IPS DF 4.7 (cell line): Measurements from ENCODE around the gene STX12.
"Not testable (repeated sequence)": the region's sequence is repeated elsewhere in the genome, so short reads cannot be mapped to it uniquely, and the experiment has no call there.

Experiments
- DNase-seq: peaks from one replicate; pipeline ENCODE4 v3.0.0-alpha.2; 2013; ENCODE audit warnings: low spot score; ENCODE audit errors: extremely low read depth

Gene STX12

DNA sequence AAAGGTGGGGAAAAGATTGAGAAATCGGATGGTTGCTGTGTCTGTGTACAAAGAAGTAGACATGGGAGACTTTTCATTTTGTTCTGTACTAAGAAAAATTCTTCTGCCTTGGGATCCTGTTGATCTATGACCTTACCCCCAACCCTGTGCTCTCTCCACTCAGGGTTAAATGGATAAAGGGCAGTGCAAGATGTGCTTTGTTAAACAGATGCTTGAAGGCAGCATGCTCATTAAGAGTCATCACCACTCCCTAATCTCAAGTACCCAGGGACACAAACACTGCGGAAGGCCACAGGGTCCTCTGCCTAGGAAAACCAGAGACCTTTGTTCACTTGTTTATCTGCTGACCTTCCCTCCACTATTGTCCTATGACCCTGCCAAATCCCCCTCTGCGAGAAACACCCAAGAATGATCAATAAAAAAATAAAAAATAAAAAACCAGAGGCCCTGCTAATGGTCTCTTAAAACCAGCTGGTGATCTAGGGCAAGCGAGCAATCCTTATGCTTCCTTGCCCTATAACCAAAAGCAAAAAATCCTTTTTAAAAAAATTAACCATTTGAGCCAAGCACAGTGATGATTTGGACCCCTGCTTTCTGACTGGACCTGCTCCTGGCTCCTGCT lies 56.4 kb downstream of the STX12 start:
- DNase-seq = not testable (repeated sequence)

DNA sequence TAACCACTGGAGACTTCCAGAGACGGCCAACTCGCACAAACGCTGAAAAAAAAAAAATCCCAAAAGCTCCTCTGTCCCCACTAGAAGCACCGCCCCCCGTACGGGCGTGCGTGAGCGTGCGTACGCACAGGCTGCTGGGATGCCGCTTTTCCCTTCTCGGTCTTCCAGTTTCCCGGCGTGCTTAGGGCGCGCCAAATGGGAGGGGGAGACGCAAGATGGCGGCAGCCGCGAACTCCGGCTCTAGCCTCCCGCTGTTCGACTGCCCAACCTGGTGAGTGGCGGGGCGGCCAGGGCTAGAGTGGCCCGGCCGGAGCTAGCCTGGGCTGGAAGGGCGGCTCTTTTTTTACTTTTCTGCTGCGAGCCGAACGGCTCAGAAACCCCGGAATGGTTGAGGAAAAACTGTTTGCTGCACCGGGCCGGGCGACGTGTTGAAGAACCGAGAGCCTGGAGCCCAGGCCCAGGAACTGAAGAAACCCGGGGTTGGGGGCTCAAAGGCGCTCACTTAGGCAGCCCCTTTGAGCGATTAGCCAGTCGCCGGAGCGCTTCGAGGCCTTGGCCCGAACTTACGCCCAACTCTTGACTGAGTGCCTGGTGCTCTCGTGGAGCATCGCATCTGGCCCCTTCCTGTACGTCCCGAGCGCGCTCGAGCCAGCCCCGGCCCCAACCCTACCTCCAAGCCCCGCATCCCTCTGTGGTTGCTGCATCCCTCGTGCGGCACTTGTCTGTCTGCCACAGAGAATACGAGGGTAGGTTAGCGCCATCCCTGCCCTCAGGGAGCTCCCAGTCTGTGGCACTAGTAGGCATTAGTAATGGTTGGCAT lies 57.8 kb downstream of the STX12 start, which contains the start of gene PPP1R8:
TSS of gene PPP1R8 (plus strand) at position 162 of the 820 bp plus-strand sequence. CDS start at position 216, 54 bp downstream.
- peak; percentile 78 for DNase-seq

DNA sequence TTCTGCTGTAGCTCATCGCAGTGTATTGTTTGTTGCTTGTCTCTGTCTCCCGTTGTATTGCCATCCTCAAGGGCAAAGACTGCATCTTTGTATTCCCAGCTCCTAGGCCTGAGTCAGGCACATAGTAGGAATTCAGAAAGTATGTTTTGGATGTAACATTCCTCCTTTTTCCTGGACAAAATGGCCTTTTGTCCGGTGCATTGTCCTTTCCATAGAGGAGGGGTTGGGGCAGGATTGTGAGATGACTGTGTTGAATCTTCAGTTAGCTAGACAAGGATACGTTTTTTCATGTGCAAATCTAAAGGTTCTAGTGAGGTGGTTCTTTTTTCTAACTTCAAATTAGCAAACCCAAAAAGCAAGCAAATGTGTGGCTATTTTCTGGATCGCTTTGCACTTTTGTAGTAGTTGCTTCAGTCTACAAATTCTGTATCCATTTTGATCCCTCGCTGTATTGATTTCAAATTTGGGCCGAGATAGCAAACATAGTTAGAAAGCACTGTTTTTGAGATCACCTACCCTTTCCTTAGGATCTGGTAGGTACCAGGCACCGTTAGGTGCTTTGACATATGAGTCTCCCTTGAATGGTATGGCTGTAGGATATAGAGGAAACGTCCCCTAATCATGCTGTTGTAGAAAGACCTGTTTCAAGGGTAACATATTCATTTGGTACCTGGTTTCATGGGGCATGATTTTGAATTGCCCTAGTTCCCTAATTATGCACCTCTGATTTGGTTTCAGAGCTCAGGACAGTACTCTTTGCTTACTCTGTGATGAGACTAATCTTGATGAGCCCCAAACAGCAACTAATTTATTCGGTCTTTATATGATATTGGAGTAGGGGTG lies 58.8 kb downstream of the STX12 start:
- no peak for DNase-seq

DNA sequence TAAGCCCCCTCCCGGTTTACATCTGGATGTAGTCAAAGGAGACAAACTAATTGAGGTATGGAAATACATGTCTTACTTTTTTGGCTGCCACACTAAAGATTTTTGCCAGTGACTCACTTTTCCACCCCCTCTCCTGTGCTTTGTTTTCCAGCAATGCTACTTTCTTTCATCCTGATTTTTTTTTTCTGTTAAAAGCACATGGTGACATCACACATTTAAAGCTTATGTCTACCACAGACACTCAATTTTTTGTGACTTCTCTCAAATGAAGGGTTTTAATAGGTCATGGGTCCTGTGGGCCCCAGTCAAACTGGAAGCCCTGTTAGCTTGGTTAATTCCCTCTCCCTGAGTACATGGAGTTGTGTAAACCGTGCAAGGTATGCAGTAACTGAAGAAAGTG lies 59.7 kb downstream of the STX12 start:
- no peak for DNase-seq

DNA sequence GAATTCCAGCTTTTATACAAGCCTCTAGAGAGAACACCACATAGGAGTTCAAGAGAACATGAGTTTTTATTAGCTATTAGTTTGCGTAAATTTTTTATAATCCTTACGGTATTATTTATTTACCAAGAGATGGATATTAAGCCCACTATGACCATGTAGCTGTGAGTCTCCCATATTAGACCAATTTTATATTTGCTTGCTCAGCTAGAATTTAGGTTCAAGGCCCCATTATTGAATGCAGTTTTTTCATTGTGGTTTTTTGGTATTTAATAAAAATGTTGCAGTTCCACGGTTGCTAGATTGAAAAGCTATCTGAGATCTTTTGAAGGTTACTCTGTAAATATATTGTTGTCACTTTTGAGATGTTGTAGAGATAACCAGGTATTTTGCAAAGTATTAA lies 60.5 kb downstream of the STX12 start:
- no peak for DNase-seq

DNA sequence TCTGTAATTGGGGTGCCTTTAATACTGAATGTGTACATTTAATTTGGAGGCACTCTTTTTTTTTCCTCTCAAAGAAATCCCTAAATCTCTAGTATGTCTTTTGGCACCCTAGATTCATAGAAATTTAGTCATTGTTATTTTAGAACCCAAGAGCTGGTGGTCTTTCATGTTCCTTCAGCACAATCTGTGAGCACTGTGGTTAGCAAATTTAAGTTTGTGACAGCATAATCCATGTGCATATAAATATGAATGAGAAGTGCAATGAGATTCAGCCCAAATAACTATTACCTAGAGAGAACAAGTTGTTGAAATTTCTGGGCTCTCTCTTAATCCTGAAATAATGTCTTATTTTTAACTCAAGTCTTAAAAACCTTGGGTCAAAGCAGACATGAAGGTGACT lies 62.0 kb downstream of the STX12 start:
- no peak for DNase-seq

DNA sequence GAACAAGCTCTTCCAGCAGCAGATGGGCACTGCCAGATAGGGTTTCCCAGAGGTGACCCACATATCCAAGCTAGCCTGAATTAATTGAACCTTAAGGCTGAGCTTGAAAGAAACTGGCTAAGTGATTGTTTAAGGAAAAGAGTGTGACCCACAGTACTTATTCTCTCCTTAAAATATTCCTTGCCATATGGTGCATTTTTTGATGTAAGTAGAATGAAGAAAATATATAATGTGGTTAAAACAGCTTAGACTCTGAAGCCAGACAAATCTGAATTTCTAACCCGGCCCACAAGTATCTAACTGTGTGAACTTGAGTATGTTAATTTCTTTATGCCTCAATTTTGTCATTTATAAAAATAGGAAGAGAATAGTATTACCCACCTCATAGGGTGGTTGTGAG lies 62.5 kb downstream of the STX12 start:
- no peak for DNase-seq

DNA sequence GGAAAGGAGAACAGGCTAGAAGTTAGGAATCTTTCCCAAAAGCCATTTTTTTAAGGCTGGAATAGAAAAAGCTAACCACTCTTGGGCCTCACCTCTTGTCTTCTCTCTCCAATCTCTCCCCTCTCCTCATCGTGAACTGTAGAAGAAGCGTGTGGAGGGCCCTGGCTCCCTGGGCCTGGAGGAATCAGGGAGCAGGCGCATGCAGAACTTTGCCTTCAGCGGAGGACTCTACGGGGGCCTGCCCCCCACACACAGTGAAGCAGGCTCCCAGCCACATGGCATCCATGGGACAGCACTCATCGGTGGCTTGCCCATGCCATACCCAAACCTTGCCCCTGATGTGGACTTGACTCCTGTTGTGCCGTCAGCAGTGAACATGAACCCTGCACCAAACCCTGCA lies 76.9 kb downstream of the STX12 start:
- no peak for DNase-seq

DNA sequence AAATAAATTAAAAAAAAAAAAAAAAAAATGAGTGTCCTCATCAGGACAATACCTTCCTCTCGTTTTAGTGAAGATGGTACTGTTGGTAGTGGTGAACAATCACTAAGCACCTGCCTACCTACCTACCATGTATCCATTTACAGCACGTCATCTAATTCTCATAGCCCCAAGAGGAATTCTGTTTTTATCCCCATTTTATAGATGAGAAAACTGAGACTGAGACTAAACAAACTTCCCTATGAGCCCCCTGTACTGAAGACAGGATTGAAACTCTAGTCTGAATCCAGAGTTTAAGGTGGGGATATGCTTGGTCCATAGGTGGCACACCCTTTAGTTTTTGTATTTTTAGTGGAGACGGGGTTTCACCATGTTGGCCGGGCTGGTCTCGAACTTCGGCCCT lies 82.1 kb downstream of the STX12 start:
- no peak for DNase-seq

DNA sequence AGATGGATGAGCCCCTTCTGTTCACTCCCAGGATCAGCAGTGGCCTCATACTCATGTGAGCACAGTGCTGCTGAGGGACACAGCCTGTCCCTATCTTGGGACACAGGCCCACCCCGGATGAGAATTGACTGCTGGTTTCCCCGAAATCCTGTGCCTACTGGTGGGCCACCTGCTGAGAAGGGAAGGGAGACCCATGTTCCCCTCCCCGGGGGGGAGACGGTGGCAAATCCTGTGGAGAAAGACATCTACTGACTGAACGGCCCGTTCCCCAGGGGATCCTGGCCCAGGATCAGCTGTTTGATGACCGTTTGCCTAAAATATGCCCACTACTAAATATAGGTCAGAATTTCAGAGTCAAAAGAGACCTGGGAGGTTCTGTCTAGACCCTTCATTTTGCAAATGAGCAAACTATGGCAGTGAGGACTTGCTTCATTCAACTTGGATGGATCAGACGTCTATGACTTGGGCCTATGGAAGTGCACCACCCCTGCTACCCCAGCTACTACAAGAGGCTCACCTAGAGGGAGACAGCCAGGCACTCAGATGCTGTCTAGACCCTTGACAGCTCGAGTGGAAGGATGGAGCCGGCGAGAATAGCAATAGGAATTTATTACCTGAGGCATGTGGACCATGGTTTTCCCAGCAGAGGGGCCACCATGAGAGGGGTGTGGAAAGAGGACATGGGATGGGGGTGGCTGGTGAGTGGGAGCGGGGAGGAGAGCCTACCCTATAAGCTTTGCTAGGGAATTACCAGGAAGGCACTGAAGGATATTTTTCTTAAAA lies 83.7 kb downstream of the STX12 start:
- no peak for DNase-seq

DNA sequence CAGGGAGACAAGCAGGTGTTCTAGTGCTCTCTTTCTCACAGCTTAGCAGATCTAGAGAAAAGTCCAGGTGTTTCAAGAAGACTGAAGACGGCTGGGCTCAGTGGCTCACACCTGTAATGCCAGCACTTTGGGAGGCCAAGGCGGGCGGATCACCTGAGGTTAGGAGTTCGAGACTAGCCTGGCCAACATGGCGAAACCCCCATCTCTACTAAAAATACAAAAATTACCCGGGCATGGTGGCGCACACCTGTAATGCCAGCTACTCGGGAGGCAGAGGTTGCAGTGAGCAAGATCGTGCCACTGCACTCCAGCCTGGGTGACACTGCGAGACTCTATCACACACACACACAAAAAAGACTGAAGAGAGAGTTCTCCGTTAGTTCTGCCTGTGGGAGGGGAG lies 84.5 kb downstream of the STX12 start:
- not testable (repeated sequence) for DNase-seq

DNA sequence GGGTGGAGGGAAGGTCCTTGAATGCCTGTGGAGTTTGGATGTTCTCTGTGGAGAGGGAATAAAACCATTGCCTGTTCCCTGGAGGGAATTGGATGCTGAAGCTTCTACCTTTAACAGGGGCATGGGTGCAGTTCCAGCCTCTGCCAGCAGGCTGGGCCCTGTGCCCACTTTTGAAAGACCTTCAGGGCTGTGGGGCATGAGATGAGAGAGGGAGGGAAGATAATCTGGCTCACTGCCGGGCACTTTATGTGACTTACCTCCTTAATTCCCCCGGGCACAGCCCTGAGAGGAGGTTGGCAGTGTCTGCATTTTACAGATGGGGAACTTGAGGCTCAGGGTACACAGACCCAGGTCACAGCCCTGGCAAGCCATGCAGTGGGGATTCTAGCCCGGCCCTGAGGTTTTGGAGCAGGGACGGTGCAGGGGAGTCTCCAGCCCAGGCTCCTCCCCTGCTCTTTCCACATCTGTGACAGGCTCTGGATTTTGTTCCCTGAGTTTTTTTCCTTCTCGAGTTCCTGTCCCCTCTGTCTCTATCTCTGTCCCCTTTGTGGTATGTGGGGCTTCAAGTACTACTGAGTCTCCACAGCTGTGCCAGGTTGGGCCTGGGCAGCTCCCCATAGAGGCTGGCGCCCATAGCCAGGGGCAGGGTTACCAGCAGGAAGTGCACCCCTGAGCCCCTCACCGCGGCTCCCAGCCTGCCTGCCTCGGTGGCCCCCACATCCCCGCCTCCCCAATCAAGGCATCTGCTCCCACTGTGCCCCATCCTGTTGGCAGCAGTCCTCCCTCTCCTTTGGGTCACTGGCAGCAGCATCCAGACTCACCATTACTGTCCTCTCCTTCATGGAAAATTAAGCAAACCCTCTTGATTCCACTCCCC lies 85.3 kb downstream of the STX12 start:
- DNase-seq = peak; percentile 68

DNA sequence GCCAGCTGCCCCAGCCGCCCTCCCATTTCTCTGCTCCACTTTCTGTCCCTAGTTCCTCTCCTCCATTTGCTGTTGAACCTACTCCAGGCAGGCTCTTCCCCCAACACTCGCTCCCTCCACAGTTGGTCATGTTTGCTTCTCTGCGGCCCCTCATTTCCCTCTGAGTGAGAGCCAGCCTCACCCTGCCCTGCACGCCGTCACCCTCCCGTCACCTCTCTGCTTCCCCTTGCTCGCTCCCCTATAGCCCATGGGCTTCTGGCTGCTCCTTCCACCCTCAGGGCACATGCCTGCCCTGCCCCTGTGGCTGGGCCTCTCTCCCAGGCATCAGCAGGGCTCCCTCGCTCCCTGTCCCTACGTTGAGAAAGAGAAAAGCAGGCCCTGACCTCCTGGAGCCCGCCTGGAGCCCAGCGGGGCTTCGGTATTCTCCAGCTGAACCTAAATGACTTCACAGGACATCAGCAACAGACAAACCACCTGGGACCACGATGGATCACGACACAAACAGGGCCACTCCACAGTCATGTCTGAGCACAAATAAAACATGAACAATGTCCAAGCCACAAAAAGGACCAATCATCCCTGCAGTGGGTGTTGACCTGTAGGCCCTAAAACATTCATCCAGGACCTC lies 86.0 kb downstream of the STX12 start:
- DNase-seq = no peak

DNA sequence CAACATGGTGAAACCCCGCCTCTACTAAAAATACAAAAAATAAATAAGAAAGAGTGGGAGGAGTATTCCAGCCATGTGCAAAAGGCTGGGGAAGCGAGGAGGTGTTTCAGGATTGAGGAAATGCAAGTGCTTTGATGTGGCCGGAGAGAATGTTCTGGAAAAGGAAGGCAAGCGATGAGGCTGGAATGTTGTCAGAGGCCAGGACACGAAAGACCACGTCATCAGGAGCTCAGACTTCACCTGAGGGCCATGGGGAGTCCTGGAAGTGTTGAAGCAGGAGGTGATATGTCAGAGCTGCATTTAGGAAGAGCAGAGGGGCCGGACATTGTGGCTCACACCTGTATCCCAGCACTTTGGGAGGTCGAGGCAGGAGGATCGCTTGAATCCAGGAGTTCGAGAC lies 88.4 kb downstream of the STX12 start:
- no peak for DNase-seq

DNA sequence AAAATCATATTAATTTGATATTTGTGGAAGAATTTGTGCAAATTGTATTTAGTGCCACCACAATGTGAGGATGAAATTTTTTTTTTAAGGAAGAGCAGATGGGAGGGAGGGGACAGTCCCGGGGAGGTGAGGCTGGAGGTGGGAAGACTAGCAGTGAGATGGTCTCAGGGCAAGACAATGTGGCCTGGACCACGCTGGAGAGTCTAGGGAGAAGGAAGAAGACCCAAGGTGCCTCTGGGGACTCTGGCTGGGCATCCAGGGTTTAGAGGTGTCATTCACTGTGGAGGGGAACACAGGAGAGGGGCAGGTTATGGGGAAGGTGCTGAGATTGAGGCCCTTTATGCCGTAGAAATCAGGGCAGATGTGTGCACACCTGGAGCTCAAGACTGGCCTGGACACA lies 89.0 kb downstream of the STX12 start:
- no peak for DNase-seq

DNA sequence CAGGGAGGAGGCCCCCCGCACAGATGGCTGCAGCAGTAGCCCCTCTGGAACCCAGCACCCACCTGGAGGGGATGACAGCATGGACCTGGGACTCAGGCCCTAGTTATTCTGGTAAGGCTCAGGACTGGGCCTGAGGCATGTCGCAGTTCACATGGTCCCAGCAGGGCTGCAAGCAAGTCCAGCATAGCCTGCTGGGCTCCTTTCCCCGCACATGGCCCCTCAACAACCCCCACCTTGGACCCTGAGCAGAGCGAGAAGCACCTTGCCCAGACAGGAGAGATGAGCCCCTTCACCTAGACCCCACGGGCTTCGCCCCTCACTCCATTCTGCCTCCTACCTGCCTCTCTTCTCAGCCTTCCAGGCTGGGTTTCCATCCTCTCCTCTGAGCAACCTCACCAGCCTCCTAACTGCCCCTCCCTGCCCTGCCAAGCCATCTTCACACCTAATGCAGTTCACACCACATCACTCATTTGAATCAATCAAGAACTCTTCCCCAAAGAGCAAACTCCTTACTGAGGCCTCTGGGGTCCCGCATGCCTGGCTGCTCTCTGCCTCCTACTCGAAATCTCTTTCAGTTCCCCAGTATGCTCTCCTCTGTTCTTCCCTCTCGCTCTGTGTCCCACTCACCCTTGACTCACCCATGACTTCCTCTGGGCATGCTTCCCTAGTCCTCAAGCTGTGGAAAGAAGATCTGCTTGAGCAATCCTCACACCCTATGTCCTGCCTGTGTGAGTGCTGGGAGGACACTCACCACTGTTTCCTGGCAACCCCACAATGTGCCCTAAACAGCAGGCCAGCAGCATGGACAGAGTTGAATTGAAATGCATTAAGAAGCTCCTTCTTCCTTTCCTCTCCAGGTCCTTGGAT lies 89.9 kb downstream of the STX12 start:
- no peak for DNase-seq

DNA sequence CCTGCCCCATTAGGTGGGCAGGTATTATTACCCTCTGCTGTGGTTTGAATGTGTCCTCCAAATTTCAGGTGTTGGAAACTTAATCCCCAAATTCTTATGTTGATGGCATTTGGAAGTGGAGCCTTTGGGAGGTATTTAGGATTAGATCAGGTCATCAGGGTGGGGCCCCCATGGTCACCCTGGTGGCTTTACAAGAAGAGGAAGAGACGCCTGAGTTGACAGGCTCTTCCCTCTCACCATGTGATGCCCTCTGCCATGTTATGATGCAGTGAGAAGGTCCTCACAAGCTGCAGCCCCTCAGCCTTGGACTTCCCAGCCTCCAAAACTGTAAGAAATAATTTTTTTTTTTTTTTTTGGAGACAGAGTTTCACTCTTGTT lies 90.5 kb downstream of the STX12 start:
- DNase-seq = no peak

DNA sequence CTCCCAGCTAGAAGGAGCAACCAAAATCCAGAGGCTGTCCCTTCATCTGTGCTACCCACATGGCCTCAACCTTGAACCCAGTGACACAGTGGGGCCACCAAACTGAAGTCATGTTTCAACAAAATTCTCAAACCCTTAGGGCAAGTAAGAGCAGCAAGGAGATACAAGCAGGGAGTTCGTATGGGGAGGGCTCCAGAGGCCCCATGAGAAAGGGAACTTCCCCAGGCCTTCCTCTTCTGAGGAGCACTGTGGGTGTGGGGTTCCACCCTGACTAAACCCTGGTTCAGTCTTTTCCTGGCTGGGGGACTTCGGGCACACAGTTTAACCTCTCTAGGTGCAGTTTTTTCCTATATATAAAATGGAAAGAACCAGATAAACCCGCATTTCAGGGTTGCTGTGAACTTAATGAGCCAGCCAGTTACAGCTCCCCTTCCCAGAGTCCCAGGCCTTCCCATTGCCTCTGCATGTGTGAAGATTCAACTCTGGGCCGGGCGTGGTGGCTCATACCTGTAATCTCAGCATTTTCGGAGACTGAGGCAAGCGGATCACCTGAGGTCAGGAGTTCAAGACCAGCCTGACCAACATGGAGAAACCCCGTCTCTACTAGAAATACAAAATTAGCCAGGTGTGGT lies 91.4 kb downstream of the STX12 start:
- no peak for DNase-seq
